H1 (cell line): ENCODE measurements around the gene CCDC88C. TPM values are rescaled to one million over a fixed set of nuclear protein-coding genes. Genes with fewer than 3 reads are reported as not detected.

Source experiments
- CTCF ChIA-PET: fragments of 300-600 bp; sonication (Branson Sonifier 250); formaldehyde crosslinking; loops from one replicate; lab custom pipeline; 2021; ENCODE audit not compliant: partially characterized antibody; lab: Charles Lee
- POLR2A ChIA-PET: fragments of 300-600 bp; sonication (Branson Sonifier 250); formaldehyde crosslinking; loops from one replicate; lab custom pipeline; 2021; ENCODE audit warnings: inconsistent platforms; ENCODE audit not compliant: partially characterized antibody; lab: Charles Lee
- DNase-seq, 2 experiments: peaks; one replicate each; pipeline versions ENCODE4 v3.0.0 to v3.0.0-alpha.2; 2010 to 2022; ENCODE audit warnings: low spot score in 2 of 2, low read depth in 1 of 2, mixed read lengths in 1 of 2
- FAIRE-seq: peaks from 2 replicates; lab custom pipeline; 2011; peaks lifted over from hg19 to GRCh38; lab: Jason Lieb, UNC
- H2AFZ ChIP-seq: 2 replicates; pipeline ENCODE4 v1.8.1; 2012; ENCODE audit warnings: low read length, inconsistent platforms
- H2AK5ac ChIP-seq: 2 replicates; pipeline ENCODE4 v1.6.1; 2013; ENCODE audit warnings: low read depth, low read length
- H2BK120ac ChIP-seq: replicated peaks from 2 replicates; pipeline ENCODE3; 2013; ENCODE audit warnings: low read depth, low read length, inconsistent platforms
- H2BK12ac ChIP-seq: 2 replicates; pipeline ENCODE4 v1.6.1; 2013; ENCODE audit warnings: low read depth, low read length
- H2BK15ac ChIP-seq: 2 replicates; pipeline ENCODE4 v1.6.1; 2013; ENCODE audit warnings: low read length
- H2BK20ac ChIP-seq: 2 replicates; pipeline ENCODE4 v1.6.1; 2013; ENCODE audit warnings: low read length
- H2BK5ac ChIP-seq: 2 replicates; pipeline ENCODE4 v1.6.1; 2013; ENCODE audit warnings: low read depth, low read length
- H3K14ac ChIP-seq: 2 replicates; pipeline ENCODE4 v1.6.1; 2013; ENCODE audit warnings: inconsistent platforms; ENCODE audit not compliant: insufficient read length
- H3K18ac ChIP-seq: 2 replicates; pipeline ENCODE4 v1.6.1; 2013; ENCODE audit warnings: low read length; ENCODE audit errors: extremely low read depth
- H3K23ac ChIP-seq: 2 replicates; pipeline ENCODE4 v1.6.1; 2013; ENCODE audit warnings: inconsistent platforms; ENCODE audit not compliant: insufficient read length
- H3K23me2 ChIP-seq: 2 replicates; pipeline ENCODE4 v1.6.1; 2013; ENCODE audit warnings: low read depth, low read length
- H3K27ac ChIP-seq: 2 replicates; pipeline ENCODE4 v1.6.1; 2011; ENCODE audit warnings: low read depth, low read length, inconsistent platforms
- H3K27me3 ChIP-seq, 4 experiments: replicated peaks in 1 of 4; 1 replicate in 1 of 4; 2 replicates in 3 of 4; pipeline versions ENCODE4 v1.6.1 to v1.8.1; 2011 to 2013; ENCODE audit warnings: low read length in 3 of 4, mild to moderate bottlenecking in 3 of 4, inconsistent platforms in 2 of 4, mixed read lengths in 2 of 4, moderate library complexity in 1 of 4; ENCODE audit not compliant: control insufficient read depth in 3 of 4, insufficient read depth in 3 of 4; ENCODE audit errors: extremely low read depth in 1 of 4
- H3K36me3 ChIP-seq, 4 experiments: 2 replicates each; pipeline versions ENCODE4 v1.6.1 to v1.8.1; 2011 to 2013; ENCODE audit warnings: mild to moderate bottlenecking in 4 of 4, low read length in 3 of 4, moderate library complexity in 2 of 4, control low read depth in 1 of 4, inconsistent platforms in 1 of 4; ENCODE audit not compliant: insufficient read depth in 4 of 4, control insufficient read depth in 2 of 4
- H3K4ac ChIP-seq: replicated peaks from 2 replicates; pipeline ENCODE3; 2013; ENCODE audit warnings: low read length, low read depth, mixed read lengths, inconsistent platforms; ENCODE audit not compliant: insufficient read length
- H3K4me1 ChIP-seq, 4 experiments: replicated peaks in 1 of 4; 1 replicate in 1 of 4; 2 replicates in 3 of 4; pipeline versions ENCODE4 v1.6.1 to v1.8.1; 2011 to 2013; ENCODE audit warnings: low read length in 3 of 4, inconsistent platforms in 2 of 4, mixed read lengths in 1 of 4; ENCODE audit not compliant: insufficient read depth in 4 of 4, control insufficient read depth in 3 of 4
- H3K4me2 ChIP-seq, 2 experiments: 2 replicates each; pipeline versions ENCODE4 v1.6.1 to v1.8.1; 2011 to 2013; ENCODE audit warnings: low read depth in 2 of 2, low read length in 2 of 2, control low read depth in 1 of 2, inconsistent platforms in 1 of 2, mild to moderate bottlenecking in 1 of 2; ENCODE audit not compliant: insufficient read depth in 1 of 2
- H3K4me3 ChIP-seq, 4 experiments: fragments of 200-600, 300-600 bp in 1 of 4; sonication (generic), shearing (Covaris generic), sonication (Bioruptor Twin) in 1 of 4; 2 replicates each; pipeline versions ENCODE4 v1.5.1 to v1.8.1; 2011 to 2016; ENCODE audit warnings: low read length in 4 of 4, low read depth in 3 of 4, control low read depth in 2 of 4, inconsistent platforms in 2 of 4, mild to moderate bottlenecking in 2 of 4, mixed read lengths in 1 of 4, moderate library complexity in 1 of 4; ENCODE audit not compliant: insufficient read depth in 2 of 4; ENCODE audit errors: extremely low read depth in 1 of 4
- H3K56ac ChIP-seq: replicated peaks from 2 replicates; pipeline ENCODE3; 2013; ENCODE audit warnings: low read depth, mild to moderate bottlenecking, mixed read lengths, low read length, inconsistent platforms; ENCODE audit not compliant: insufficient read length
- H3K79me1 ChIP-seq: 2 replicates; pipeline ENCODE4 v1.6.1; 2013; ENCODE audit warnings: low read depth, low read length, control low read depth
- H3K79me2 ChIP-seq, 2 experiments: 2 replicates each; pipeline versions ENCODE4 v1.6.1 to v1.8.1; 2012 to 2013; ENCODE audit warnings: low read length in 2 of 2, mild to moderate bottlenecking in 2 of 2, inconsistent platforms in 1 of 2; ENCODE audit not compliant: insufficient read depth in 2 of 2, control insufficient read depth in 1 of 2
- H3K9ac ChIP-seq, 4 experiments: replicated peaks in 1 of 4; 1 replicate in 1 of 4; 2 replicates in 3 of 4; pipeline versions ENCODE4 v1.6.1 to v1.8.1; 2011 to 2013; ENCODE audit warnings: low read depth in 3 of 4, low read length in 3 of 4, control low read depth in 2 of 4, mild to moderate bottlenecking in 2 of 4, moderate library complexity in 2 of 4, inconsistent platforms in 1 of 4; ENCODE audit errors: extremely low read depth in 1 of 4
- H3K9me3 ChIP-seq, 2 experiments: 2 replicates each; pipeline versions ENCODE4 v1.6.1 to v1.8.1; 2012 to 2013; ENCODE audit warnings: mild to moderate bottlenecking in 2 of 2, moderate library complexity in 2 of 2, control low read depth in 1 of 2, inconsistent platforms in 1 of 2, low read depth in 1 of 2, low read length in 1 of 2, mixed read lengths in 1 of 2; ENCODE audit not compliant: insufficient read depth in 2 of 2
- H4K20me1 ChIP-seq, 2 experiments: replicated peaks in 1 of 2; 2 replicates each; pipeline versions ENCODE3 to v1.8.1; 2011 to 2013; ENCODE audit warnings: inconsistent platforms in 2 of 2, low read length in 2 of 2, mild to moderate bottlenecking in 1 of 2; ENCODE audit not compliant: insufficient read depth in 2 of 2, control insufficient read depth in 1 of 2
- H4K5ac ChIP-seq: 2 replicates; pipeline ENCODE4 v1.6.1; 2013; ENCODE audit warnings: low read length, low read depth, mixed read lengths, inconsistent platforms; ENCODE audit not compliant: insufficient read length
- H4K8ac ChIP-seq: 2 replicates; pipeline ENCODE4 v1.8.0; 2013; ENCODE audit warnings: mild to moderate bottlenecking, moderate library complexity, low read length, inconsistent platforms; ENCODE audit not compliant: insufficient read depth; ENCODE audit errors: extremely low read depth
- H4K91ac ChIP-seq: replicated peaks from 2 replicates; pipeline ENCODE3; 2013; ENCODE audit warnings: low read length, mixed read lengths, inconsistent platforms; ENCODE audit not compliant: insufficient read length
- CBX5 ChIP-seq: fragments of 300-800, 300-1000 bp; sonication (generic); IDR thresholded peaks from 2 replicates; pipeline ENCODE4 v1.7.1; 2016; ENCODE audit warnings: antibody characterized with exemption, low read length, low read depth
- CEBPB ChIP-seq: IDR thresholded peaks from 2 replicates; pipeline ENCODE4 v1.6.1; 2012; ENCODE audit warnings: low read depth, low read length
- EP300 ChIP-seq, 2 experiments: IDR thresholded peaks; 1 replicate in 1 of 2; 2 replicates in 1 of 2; pipeline ENCODE4 v1.6.1; 2011 to 2012; ENCODE audit warnings: low read depth in 2 of 2, low read length in 2 of 2, mild to moderate bottlenecking in 2 of 2, borderline replicate concordance in 1 of 2, inconsistent platforms in 1 of 2, moderate library complexity in 1 of 2
- FOSL1 ChIP-seq: IDR thresholded peaks from 2 replicates; pipeline ENCODE4 v1.6.1; 2011; ENCODE audit warnings: mild to moderate bottlenecking, low read depth, low read length, moderate library complexity; ENCODE audit not compliant: insufficient read depth
- GABPA ChIP-seq: IDR thresholded peaks from 2 replicates; pipeline ENCODE4 v1.6.1; 2011; ENCODE audit warnings: mild to moderate bottlenecking, low read length, moderate library complexity, borderline replicate concordance; ENCODE audit not compliant: insufficient read depth
- NANOG ChIP-seq: IDR thresholded peaks from 2 replicates; pipeline ENCODE4 v1.6.1; 2011; ENCODE audit warnings: low read length, low read depth, mild to moderate bottlenecking, inconsistent platforms; ENCODE audit not compliant: insufficient read depth, poor library complexity, severe bottlenecking
- PHF8 ChIP-seq: fragments of 200-600 bp; sonication (generic); conservative IDR thresholded peaks from 2 replicates; pipeline ENCODE4 v1.7.1; 2012; ENCODE audit warnings: low read depth, mild to moderate bottlenecking, inconsistent platforms, low read length, moderate library complexity
- RBBP5 ChIP-seq: IDR thresholded peaks from 2 replicates; pipeline ENCODE4 v1.7.1; 2012; ENCODE audit warnings: low read depth, mild to moderate bottlenecking, inconsistent platforms, low read length, moderate library complexity, borderline replicate concordance
- RNF2 ChIP-seq: fragments of 200-900, 300-1000 bp; sonication (generic); IDR thresholded peaks from 2 replicates; pipeline ENCODE4 v1.7.1; 2016; ENCODE audit warnings: borderline replicate concordance, low read depth, mild to moderate bottlenecking, antibody characterized with exemption, low read length; ENCODE audit not compliant: poor library complexity, severe bottlenecking; ENCODE audit errors: missing control alignments
- SIRT6 ChIP-seq: IDR thresholded peaks from one replicate; pipeline ENCODE4 v1.7.1; 2012; ENCODE audit warnings: low read length, inconsistent platforms
- SIX5 ChIP-seq: IDR thresholded peaks from 2 replicates; pipeline ENCODE4 v1.6.1; 2011; ENCODE audit warnings: mild to moderate bottlenecking, low read depth, low read length
- TBP ChIP-seq: IDR thresholded peaks from 2 replicates; pipeline ENCODE4 v1.6.1; 2011; ENCODE audit warnings: low read depth, low read length, improper control_type of control experiment
- YY1 ChIP-seq: IDR thresholded peaks from 2 replicates; pipeline ENCODE4 v1.6.1; 2011; ENCODE audit warnings: low read depth, mild to moderate bottlenecking, low read length
- WGBS, 2 experiments: shearing (Covaris generic) in 1 of 2; methylation state at CpG; one replicate each; pipeline versions ENCODE4 v1.1.6 to v1.1.7; 2013 to 2015; ENCODE audit warnings: low lambda C conversion rate in 2 of 2, mixed read lengths in 2 of 2, inconsistent platforms in 1 of 2, low coverage in 1 of 2, missing lambda C conversion rate in 1 of 2; ENCODE audit not compliant: insufficient replicate concordance in 2 of 2, insufficient coverage in 1 of 2, insufficient read length in 1 of 2; ENCODE audit errors: extremely low coverage in 1 of 2, missing lambda C conversion rate in 1 of 2; 5-methylcytosine and 5-hydroxymethylcytosine counted together
- polyA plus RNA-seq, 7 experiments: library from polyadenylated mRNA; depleted of rRNA in 3 of 7; stranded (reverse) in 5 of 7; unstranded in 2 of 7; fragments of >200 nt in 5 of 7; fragments of 200-250 nt in 2 of 7; gene quantifications; 1 replicate in 5 of 7; 2 replicates in 1 of 7; 4 replicates in 1 of 7; pipeline versions ENCODE4 v1.2.1 to v1.2.3, GENCODE V29; 2011 to 2013; ENCODE audit warnings: missing spikeins in 2 of 7, mixed read lengths in 2 of 7
- total RNA-seq: library from RNA; stranded (reverse); fragmentation: NEBNext Ultra II Directional; extraction: Animal tissue kit (Norgen Biotek cat#: 25700); gene quantifications from 2 replicates; pipeline ENCODE4 v1.2.1, GENCODE V29; 2021

Gene CCDC88C
- total and polyA plus RNA-seq, 2 of the 8 experiments (the other 6 are each of a cell fraction or from before 2014, with no cell fraction given), result 10.3 to 57.7 TPM

DNA sequence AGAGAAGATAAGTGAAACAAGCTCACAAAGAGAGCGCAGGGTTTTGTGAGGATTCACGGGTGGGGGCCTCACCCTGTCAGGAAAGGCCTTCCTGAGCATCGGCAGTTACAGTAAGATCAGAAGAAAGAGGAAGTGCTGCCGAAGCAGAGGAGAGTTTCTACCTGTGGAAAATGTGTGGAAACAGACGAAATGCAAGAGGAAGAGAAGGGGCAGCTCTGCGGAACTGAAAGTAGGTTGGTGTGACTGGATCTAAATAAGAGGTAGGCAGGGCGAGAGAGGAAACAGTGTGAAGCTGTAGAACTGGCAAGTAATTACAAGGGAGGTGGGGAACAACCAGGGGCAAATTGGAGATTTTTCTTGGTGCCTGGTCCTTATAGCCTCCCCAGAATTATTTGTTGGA is 175.8 kb downstream of the CCDC88C start:
- WGBS, 2 experiments, result 82% methylated on average over 7 of the region's 7 CpGs; no CpG with 5 or more reads in 1 of the 2 experiments
- no peak overlapping the region for H3K14ac ChIP-seq
- POLR2A ChIA-PET, result interaction anchor here (2.0 kb wide), 1 partner anchor 8 kb away, joined by 6 read pairs; no protein-coding TSS in a partner anchor
- no peak overlapping the region for H4K8ac ChIP-seq
- H3K4ac ChIP-seq, result no peak overlapping the region
- no peak overlapping the region for H2BK12ac ChIP-seq
- no peak overlapping the region for H4K91ac ChIP-seq
- H3K4me3 ChIP-seq, result no peak overlapping the region
- H3K9me3 ChIP-seq, result no peaks in the 10 kb centered on the region
- H3K36me3 ChIP-seq, result no peaks in the 10 kb centered on the region
- no peak overlapping the region for H3K18ac ChIP-seq
- H2BK15ac ChIP-seq, result no peak overlapping the region
- no peak overlapping the region for H2BK120ac ChIP-seq
- CTCF ChIA-PET, result interaction anchor here (1.5 to 1.9 kb wide), 3 partner anchors 11 to 68 kb away, joined by 5 to 6 read pairs (median 6); no protein-coding TSS in a partner anchor
- no peak overlapping the region for H4K5ac ChIP-seq
- FAIRE-seq, result no peak
- H4K20me1 ChIP-seq, result no peaks in the 10 kb centered on the region
- no peak overlapping the region for H3K9ac ChIP-seq
- H2AK5ac ChIP-seq, result no peak overlapping the region
- no peak overlapping the region for H3K56ac ChIP-seq
- peaks cover 2% of the 10 kb centered on the region; the same call in 1 of the 2 replicates for H3K23me2 ChIP-seq
- no peak overlapping the region for H2BK5ac ChIP-seq
- no peak overlapping the region for H3K27ac ChIP-seq
- H2BK20ac ChIP-seq, result no peak overlapping the region
- H3K79me1 ChIP-seq, result no peaks in the 10 kb centered on the region
- no peak overlapping the region for H3K23ac ChIP-seq
- no peak overlapping the region for H3K4me2 ChIP-seq
- peaks cover 0 to 2% (median 0%) of the 10 kb centered on the region in 4 experiments; a peak in 1 of 7 replicates for H3K27me3 ChIP-seq
- no peak overlapping the region for H2AFZ ChIP-seq
- no peaks in the 10 kb centered on the region for H3K79me2 ChIP-seq
- no peak for DNase-seq
- H3K4me1 ChIP-seq, result no peaks in the 10 kb centered on the region; a peak in 3 of 7 replicates
- TF ChIP-seq CEBPB, result no peak
- TF ChIP-seq GABPA, result no peak
- TF ChIP-seq EP300 (IDR thresholded peaks at IDR 0.05; ENCODE audit: borderline replicate concordance in 1 of 2, low read depth in 2 of 2, low read length in 2 of 2), result no peak
- TF ChIP-seq RNF2, result no peak
- TF ChIP-seq RBBP5, result no peak
- TF ChIP-seq TBP, result no peak
- TF ChIP-seq PHF8, result no peak
- TF ChIP-seq CBX5, result no peak
- TF ChIP-seq NANOG, result no peak
- no peak for TF ChIP-seq YY1
- no peak for TF ChIP-seq SIX5
- no peak for TF ChIP-seq SIRT6
- no peak for TF ChIP-seq FOSL1
